ENCODE data around the gene TDRD7. TPM values are rescaled to one million over a fixed set of nuclear protein-coding genes. Genes with fewer than 3 reads are reported as not detected.
A peak's percentile ranks its signal among the peaks of the same experiment; 100 is the strongest.

Gene TDRD7, protein sequence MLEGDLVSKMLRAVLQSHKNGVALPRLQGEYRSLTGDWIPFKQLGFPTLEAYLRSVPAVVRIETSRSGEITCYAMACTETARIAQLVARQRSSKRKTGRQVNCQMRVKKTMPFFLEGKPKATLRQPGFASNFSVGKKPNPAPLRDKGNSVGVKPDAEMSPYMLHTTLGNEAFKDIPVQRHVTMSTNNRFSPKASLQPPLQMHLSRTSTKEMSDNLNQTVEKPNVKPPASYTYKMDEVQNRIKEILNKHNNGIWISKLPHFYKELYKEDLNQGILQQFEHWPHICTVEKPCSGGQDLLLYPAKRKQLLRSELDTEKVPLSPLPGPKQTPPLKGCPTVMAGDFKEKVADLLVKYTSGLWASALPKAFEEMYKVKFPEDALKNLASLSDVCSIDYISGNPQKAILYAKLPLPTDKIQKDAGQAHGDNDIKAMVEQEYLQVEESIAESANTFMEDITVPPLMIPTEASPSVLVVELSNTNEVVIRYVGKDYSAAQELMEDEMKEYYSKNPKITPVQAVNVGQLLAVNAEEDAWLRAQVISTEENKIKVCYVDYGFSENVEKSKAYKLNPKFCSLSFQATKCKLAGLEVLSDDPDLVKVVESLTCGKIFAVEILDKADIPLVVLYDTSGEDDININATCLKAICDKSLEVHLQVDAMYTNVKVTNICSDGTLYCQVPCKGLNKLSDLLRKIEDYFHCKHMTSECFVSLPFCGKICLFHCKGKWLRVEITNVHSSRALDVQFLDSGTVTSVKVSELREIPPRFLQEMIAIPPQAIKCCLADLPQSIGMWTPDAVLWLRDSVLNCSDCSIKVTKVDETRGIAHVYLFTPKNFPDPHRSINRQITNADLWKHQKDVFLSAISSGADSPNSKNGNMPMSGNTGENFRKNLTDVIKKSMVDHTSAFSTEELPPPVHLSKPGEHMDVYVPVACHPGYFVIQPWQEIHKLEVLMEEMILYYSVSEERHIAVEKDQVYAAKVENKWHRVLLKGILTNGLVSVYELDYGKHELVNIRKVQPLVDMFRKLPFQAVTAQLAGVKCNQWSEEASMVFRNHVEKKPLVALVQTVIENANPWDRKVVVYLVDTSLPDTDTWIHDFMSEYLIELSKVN
- 10 to 100 TPM in 3 of 4 donors, 1 to 10 TPM in 1; 9.6 to 18.4 (median 10.8) TPM for total RNA-seq

DNA sequence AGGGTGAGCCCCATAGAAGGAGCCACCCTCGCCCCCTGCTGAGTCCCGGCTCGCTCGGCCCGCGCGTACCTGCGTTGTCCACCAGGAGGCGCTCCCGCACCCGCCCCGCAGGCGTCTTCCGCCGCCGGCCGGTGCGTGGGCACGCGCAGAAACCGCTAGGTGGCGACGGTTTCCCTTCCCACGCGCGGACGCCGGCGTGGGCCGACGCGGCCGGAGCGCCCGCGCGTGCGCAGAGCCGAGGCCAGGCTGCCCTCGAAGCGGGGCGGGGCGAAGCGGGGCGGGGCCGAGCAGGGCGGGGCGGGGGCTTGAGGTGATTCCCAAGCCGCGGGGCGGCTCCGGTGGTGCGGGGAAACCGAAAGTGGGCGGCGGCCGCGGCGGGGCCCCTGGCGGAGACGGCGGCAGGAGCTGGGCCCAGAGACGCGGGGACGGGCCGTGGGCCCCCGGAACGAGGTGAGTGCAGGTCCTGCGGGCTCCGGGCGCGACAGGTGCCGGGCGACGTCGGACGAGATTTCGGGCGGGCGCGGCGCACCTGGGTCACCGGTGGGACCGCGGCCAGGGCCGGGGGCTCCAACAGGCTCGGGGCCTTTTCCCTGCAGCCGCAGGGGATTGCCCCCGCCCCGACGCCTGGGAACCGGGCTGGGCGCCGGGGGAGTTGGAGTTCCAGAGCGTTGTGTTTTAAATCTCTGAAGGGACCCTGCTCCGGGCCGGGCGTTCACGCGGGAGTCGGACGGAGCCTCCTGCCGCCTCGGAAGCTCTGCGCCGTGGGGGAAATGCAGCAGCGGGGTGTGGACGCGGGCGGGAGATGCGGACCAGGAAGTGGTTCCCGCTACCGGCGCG is at the start of gene TDRD7:
Gene TDRD7, plus strand, starts transcription at position 308 of the 837 bp plus-strand sequence. CDS start 16,370 bp downstream, outside the sequence.
- WGBS, 2 donors = 0% methylated on average over 80 to 89 of the region's 115 CpGs
- TF ChIP-seq, protein P1, sequence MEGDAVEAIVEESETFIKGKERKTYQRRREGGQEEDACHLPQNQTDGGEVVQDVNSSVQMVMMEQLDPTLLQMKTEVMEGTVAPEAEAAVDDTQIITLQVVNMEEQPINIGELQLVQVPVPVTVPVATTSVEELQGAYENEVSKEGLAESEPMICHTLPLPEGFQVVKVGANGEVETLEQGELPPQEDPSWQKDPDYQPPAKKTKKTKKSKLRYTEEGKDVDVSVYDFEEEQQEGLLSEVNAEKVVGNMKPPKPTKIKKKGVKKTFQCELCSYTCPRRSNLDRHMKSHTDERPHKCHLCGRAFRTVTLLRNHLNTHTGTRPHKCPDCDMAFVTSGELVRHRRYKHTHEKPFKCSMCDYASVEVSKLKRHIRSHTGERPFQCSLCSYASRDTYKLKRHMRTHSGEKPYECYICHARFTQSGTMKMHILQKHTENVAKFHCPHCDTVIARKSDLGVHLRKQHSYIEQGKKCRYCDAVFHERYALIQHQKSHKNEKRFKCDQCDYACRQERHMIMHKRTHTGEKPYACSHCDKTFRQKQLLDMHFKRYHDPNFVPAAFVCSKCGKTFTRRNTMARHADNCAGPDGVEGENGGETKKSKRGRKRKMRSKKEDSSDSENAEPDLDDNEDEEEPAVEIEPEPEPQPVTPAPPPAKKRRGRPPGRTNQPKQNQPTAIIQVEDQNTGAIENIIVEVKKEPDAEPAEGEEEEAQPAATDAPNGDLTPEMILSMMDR (IDR thresholded peaks at IDR 0.05) = peak; percentile 99 to 100 (median 99)
- TF ChIP-seq POLR2A (IDR thresholded peaks at IDR 0.05) (no peak), EP300 (IDR thresholded peaks at IDR 0.05) (peak in 1 of 2 donors; percentile 61)
- Histone ChIP-seq H3K4me3 (peak within 1 kb of the TSS; percentile 66 to 100 (median 96)), H3K27ac (peak within 1 kb of the TSS; percentile 81 to 96 (median 88)), H3K4me1 (peaks cover 0 to 26% (median 2%) of the 10 kb centered on the region in 4 donors), H3K9me3 (no peaks in the 10 kb centered on the region), H3K36me3 (no peaks in the 10 kb centered on the region), H3K27me3 (no peaks in the 10 kb centered on the region)
- peak; percentile 54 to 71 for DNase-seq (ENCODE audit: low spot score in 2 of 2)

DNA sequence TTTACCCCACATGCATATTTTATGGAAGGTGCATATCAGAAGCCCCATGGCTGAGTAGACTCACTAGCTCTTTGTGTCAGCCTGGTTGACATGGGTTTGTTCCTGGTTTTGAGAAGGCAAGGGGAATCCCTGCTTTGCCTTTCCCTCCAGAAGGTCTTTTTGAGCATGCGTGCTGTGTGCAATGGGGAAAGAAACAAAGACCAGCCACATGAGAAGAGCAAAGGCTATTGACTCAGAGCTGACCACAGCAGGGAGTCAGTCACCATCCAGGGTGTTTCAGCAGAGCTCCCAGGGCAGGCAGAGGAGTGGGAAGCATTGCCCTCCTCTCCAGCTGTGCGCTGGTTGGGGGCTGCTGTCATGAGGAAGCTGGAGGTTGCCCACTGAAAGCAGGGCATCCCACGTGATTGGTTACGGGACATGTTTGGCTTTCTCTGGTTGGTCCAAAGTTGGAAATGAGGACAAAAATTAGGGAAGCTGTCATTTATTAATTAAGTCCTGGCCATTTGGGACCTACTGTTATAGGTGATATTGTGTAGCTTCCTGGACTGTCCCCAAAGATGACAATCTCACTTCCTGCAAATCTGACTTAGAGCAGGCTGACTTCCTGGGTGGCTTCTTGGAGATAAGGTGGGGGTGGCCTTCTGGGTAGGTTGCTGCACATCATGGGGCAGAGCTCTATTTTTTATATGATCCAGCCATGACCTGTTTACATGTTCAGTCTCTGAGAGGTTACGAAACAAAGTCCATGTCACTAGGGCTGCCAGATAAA is 48.9 kb upstream of the TDRD7 start:
- no peak for DNase-seq (ENCODE audit: low spot score in 2 of 2)
- Histone ChIP-seq H3K27me3 (no peaks in the 10 kb centered on the region), H3K9me3 (peaks cover 0 to under 1% (median 0%) of the 10 kb centered on the region in 4 donors), H3K4me1 (no peaks in the 10 kb centered on the region), H3K36me3 (peaks cover 0 to 100% (median 0%) of the 10 kb centered on the region in 3 donors), H3K4me3 (no peak overlapping the region), H3K27ac (no peak overlapping the region)
- 90 to 97% methylated on average over 5 of the region's 5 CpGs for WGBS, 2 donors
- TF ChIP-seq POLR2A (IDR thresholded peaks at IDR 0.05) (no peak), EP300 (IDR thresholded peaks at IDR 0.05) (no peak)
- TF ChIP-seq, protein P1 (IDR thresholded peaks at IDR 0.05) = no peak

DNA sequence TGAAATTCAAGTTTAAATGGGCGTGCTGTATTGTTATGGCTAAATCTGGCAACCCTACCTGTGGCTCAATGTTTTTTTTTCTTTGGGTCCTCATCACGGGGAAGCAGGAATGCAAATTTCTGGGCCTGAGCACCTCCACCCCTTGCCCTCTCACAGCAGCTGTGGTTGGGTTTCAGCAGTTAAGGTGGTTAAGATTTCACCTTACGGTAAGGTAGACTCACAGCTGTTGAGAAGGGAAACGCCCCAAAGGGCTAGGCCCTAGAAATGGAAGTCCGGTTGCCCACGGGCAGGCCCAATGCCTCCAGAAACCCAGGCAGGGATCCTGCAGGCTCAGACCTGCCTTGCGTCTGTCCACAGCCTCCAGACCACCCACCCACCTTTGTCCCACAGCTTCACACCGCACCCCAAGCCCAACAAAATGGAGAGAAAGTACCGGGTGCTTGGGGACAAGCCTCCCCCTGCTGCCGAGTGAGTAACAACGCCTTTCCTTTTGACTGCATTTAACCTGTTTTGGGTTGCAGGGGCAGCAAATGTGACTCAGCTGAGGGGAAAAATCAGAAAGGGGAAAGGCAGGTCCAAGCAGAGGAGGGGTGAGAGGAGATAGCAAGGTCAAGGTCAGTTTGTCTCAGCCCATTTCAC is 48.1 kb upstream of the TDRD7 start:
- TF ChIP-seq, protein P1 (IDR thresholded peaks at IDR 0.05) = no peak
- TF ChIP-seq EP300 (IDR thresholded peaks at IDR 0.05) (no peak), POLR2A (IDR thresholded peaks at IDR 0.05) (no peak)
- H3K36me3 ChIP-seq = peaks cover 0 to 100% (median 0%) of the 10 kb centered on the region in 3 donors
- no peak overlapping the region for H3K4me3 ChIP-seq
- peaks cover 0 to 7% (median 3%) of the 10 kb centered on the region in 4 donors for H3K9me3 ChIP-seq
- no peak overlapping the region for H3K27ac ChIP-seq
- WGBS, 2 donors = 82 to 86% methylated on average over 11 of the region's 11 CpGs
- H3K27me3 ChIP-seq = no peaks in the 10 kb centered on the region
- H3K4me1 ChIP-seq = no peaks in the 10 kb centered on the region
- DNase-seq (ENCODE audit: low spot score in 2 of 2) = no peak
